Lower lobe of right lung (tissue), 2 donors: ENCODE results near the gene DEPP1. TPM values are rescaled to one million over a fixed set of nuclear protein-coding genes. Genes with fewer than 3 reads are reported as not detected.

ENCODE experiments used
- ATAC-seq, 2 donors: fragments of 200-7000 bp; cut with Tn5 transposase; one replicate each; pipeline ENCODE4 v1.9.1; 2020 to 2022; ENCODE audit warnings: mild to moderate bottlenecking in 2 of 2, moderate library complexity in 2 of 2
- DNase-seq: peaks from one replicate; pipeline ENCODE4 v3.0.0-alpha.2; 2020
- H3K27ac ChIP-seq: fragments of 200-600 bp; one replicate; pipeline ENCODE4 v1.8.0; 2022
- H3K27me3 ChIP-seq: fragments of 200-600 bp; one replicate; pipeline ENCODE4 v1.8.0; 2022; ENCODE audit warnings: low read depth
- H3K36me3 ChIP-seq: fragments of 200-600 bp; one replicate; pipeline ENCODE4 v1.8.0; 2022; ENCODE audit warnings: mild to moderate bottlenecking
- H3K4me1 ChIP-seq: fragments of 200-600 bp; one replicate; pipeline ENCODE4 v1.8.0; 2022
- H3K4me3 ChIP-seq: fragments of 200-600 bp; one replicate; pipeline ENCODE4 v1.8.0; 2022; ENCODE audit warnings: mild to moderate bottlenecking
- H3K9me3 ChIP-seq: fragments of 200-600 bp; one replicate; pipeline ENCODE4 v1.8.0; 2022
- intact Hi-C: fragments of 100-400 bp; cut with DNase I; formaldehyde crosslinking; loops from one replicate; pipeline ENCODE4 v1.11.0; 2022
- total RNA-seq: library from RNA; stranded (reverse); fragmentation: NEBNext Ultra II Directional; extraction: Animal tissue kit (Norgen Biotek cat#: 25700); gene quantifications from one replicate; pipeline ENCODE4 v1.2.1, GENCODE V29; 2021
- TF ChIP-seq, protein P1 (sequence below): fragments of 200-600 bp; IDR thresholded peaks from one replicate; pipeline ENCODE4 v1.8.0; 2022; ENCODE audit warnings: antibody characterized with exemption, mild to moderate bottlenecking
- donor health status: DM: no; HTN: yes; CAD: no; lungs with severe emphysema.

Gene DEPP1
- total RNA-seq, 1 donor from 2014 or later: 108 TPM

GRCh38 chr10:45006276-45007030 is 27.8 kb upstream of the DEPP1 start:
- Histone ChIP-seq H3K27me3 (no peaks in the 10 kb centered on the region), H3K36me3 (peaks cover 23% of the 10 kb centered on the region), H3K27ac (no peak overlapping the region), H3K4me1 (peaks cover 24% of the 10 kb centered on the region), H3K9me3 (no peaks in the 10 kb centered on the region), H3K4me3 (no peak overlapping the region)
- intact Hi-C loops: no loop called here
- no peak for ATAC-seq
- TF ChIP-seq, protein P1, sequence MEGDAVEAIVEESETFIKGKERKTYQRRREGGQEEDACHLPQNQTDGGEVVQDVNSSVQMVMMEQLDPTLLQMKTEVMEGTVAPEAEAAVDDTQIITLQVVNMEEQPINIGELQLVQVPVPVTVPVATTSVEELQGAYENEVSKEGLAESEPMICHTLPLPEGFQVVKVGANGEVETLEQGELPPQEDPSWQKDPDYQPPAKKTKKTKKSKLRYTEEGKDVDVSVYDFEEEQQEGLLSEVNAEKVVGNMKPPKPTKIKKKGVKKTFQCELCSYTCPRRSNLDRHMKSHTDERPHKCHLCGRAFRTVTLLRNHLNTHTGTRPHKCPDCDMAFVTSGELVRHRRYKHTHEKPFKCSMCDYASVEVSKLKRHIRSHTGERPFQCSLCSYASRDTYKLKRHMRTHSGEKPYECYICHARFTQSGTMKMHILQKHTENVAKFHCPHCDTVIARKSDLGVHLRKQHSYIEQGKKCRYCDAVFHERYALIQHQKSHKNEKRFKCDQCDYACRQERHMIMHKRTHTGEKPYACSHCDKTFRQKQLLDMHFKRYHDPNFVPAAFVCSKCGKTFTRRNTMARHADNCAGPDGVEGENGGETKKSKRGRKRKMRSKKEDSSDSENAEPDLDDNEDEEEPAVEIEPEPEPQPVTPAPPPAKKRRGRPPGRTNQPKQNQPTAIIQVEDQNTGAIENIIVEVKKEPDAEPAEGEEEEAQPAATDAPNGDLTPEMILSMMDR: no peak
- DNase-seq: no peak

DNA sequence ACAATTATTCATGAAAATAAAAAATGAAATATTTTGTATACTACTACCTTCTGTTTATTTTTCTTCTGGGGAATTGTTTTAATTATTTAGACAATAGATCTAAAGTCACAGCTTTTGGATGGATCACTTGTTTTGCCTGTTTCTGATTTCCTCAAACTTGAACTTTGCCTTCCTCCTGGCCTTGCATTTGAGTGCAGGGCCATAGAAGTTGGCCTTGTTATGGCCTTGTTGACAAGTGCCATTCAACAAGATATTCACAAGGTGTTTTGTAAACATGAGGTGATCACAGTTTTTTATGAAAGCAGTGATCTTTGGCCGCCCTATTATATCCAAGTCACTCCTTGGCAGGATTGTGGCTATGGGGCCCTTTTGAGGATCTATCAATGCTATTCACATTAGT is 26.7 kb upstream of the DEPP1 start:
- TF ChIP-seq, protein P1: no peak
- Histone ChIP-seq H3K36me3 (peaks cover 23% of the 10 kb centered on the region), H3K27me3 (no peaks in the 10 kb centered on the region), H3K27ac (no peak overlapping the region), H3K9me3 (no peaks in the 10 kb centered on the region), H3K4me3 (no peak overlapping the region), H3K4me1 (peaks cover 27% of the 10 kb centered on the region)
- no peak for DNase-seq
- no peak for ATAC-seq
- intact Hi-C loops: no loop called here

- Histone ChIP-seq H3K27me3 (no peaks in the 10 kb centered on the region), H3K4me3 (no peak overlapping the region), H3K27ac (no peak overlapping the region), H3K4me1 (peaks cover 33% of the 10 kb centered on the region), H3K36me3 (peaks cover 23% of the 10 kb centered on the region), H3K9me3 (no peaks in the 10 kb centered on the region)
- intact Hi-C loops: no loop called here
- TF ChIP-seq, protein P1: no peak
- ATAC-seq (no peak), DNase-seq (no peak)
Observed at GRCh38 chr10:45004661-45005060, 26.1 kb upstream of the DEPP1 start.

GRCh38 chr10:45003432-45004000 is 24.9 kb upstream of the DEPP1 start:
- Histone ChIP-seq H3K36me3 (peaks cover 23% of the 10 kb centered on the region), H3K4me3 (no peak overlapping the region), H3K9me3 (no peaks in the 10 kb centered on the region), H3K27me3 (no peaks in the 10 kb centered on the region), H3K27ac (no peak overlapping the region), H3K4me1 (peaks cover 44% of the 10 kb centered on the region)
- intact Hi-C loops: no loop called here
- TF ChIP-seq, protein P1: no peak
- DNase-seq (no peak), ATAC-seq (no peak)

DNA sequence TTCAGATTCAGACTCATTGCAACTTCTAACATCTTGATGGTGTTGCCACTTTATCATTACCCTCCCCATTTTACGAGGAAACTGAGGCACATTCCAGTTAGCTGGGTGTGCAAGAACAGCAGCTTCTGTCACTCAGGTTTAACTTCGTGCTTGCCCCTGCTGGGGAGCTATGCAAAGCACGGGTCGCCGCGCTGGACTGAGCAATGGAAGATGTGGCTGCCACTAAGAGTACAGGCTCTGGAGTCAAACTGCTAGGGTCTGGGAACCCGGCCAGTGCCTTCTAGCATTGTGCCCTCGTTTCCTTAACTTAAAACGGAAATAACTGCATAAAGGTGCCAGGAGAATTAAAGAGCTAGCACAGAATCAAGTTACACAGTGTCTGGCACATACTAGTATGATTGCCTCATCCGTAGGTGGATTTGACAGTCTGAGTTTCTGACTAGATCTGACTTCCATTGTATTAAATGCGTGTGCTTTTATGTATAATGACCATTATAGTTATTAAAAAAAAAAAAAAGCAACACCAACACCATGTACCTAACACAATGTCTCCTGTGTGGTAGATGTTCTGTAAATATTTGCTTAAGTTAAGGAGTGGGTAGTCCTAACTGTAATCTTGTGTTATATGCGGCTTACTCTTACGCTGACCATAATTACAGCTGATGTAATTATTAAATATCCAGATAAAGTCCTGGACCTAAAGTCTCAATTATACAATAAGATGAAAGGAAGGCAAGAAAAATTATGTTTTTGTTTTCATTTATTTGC is 23.0 kb upstream of the DEPP1 start:
- Histone ChIP-seq H3K27me3 (no peaks in the 10 kb centered on the region), H3K36me3 (peaks cover 23% of the 10 kb centered on the region), H3K4me1 (peaks cover 54% of the 10 kb centered on the region), H3K9me3 (no peaks in the 10 kb centered on the region), H3K4me3 (peak overlapping the region; percentile 74), H3K27ac (peak overlapping the region; percentile 95)
- peak; percentile 84 for DNase-seq
- TF ChIP-seq, protein P1: no peak
- intact Hi-C loops: no loop called here
- peak; percentile 76 to 78 for ATAC-seq
